Amniotic epithelial cell (primary cell): ENCODE results near the gene BMP10.

Source experiments
- DNase-seq: peaks from one replicate; pipeline ENCODE4 v3.0.0-alpha.2; 2010; ENCODE audit warnings: low read depth

Gene BMP10

GRCh38 chr2:68853035-68853434, 18.2 kb downstream of the BMP10 start:
- peak; percentile 53 for DNase-seq

GRCh38 chr2:68850524-68850923, 20.7 kb downstream of the BMP10 start:
- DNase-seq = no peak

GRCh38 chr2:68849579-68850030, 21.6 kb downstream of the BMP10 start:
- DNase-seq = peak; percentile 88

GRCh38 chr2:68847751-68848150, 23.4 kb downstream of the BMP10 start:
- DNase-seq = no peak

GRCh38 chr2:68846091-68846490, 25.1 kb downstream of the BMP10 start:
- DNase-seq = no peak

- no peak for DNase-seq
Observed at GRCh38 chr2:68845043-68845442, 26.2 kb downstream of the BMP10 start.

GRCh38 chr2:68839260-68839833, 31.9 kb downstream of the BMP10 start:
- DNase-seq = no peak

GRCh38 chr2:68838641-68839040, 32.6 kb downstream of the BMP10 start:
- DNase-seq = no peak

GRCh38 chr2:68837861-68838341, 33.3 kb downstream of the BMP10 start:
- peak; percentile 73 for DNase-seq

GRCh38 chr2:68837164-68837860, 33.9 kb downstream of the BMP10 start:
- DNase-seq = peak; percentile 55

- DNase-seq = no peak
Observed at GRCh38 chr2:68835621-68836020, 35.6 kb downstream of the BMP10 start.

- DNase-seq = no peak
Observed at GRCh38 chr2:68834737-68835376, 36.3 kb downstream of the BMP10 start.

GRCh38 chr2:68833162-68833561, 38.0 kb downstream of the BMP10 start:
- DNase-seq = no peak

- DNase-seq = peak; percentile 88
Observed at GRCh38 chr2:68832233-68832869, 38.8 kb downstream of the BMP10 start.

- peak; percentile 71 for DNase-seq
Observed at GRCh38 chr2:68831686-68832232, 39.4 kb downstream of the BMP10 start.

GRCh38 chr2:68829749-68830148, 41.4 kb downstream of the BMP10 start:
- DNase-seq = no peak

- peak; percentile 99 for DNase-seq
Observed at GRCh38 chr2:68828887-68829708, 42.1 kb downstream of the BMP10 start.

- peak; percentile 85 for DNase-seq
Observed at GRCh38 chr2:68827666-68828065, 43.5 kb downstream of the BMP10 start.

GRCh38 chr2:68825866-68826265, 45.3 kb downstream of the BMP10 start:
- no peak for DNase-seq

GRCh38 chr2:68824831-68825230, 46.4 kb downstream of the BMP10 start:
- peak; percentile 41 for DNase-seq

- no peak for DNase-seq
Observed at GRCh38 chr2:68822207-68822872, 48.9 kb downstream of the BMP10 start.
